Measurements from ENCODE around the gene SPOCK3.

DNA sequence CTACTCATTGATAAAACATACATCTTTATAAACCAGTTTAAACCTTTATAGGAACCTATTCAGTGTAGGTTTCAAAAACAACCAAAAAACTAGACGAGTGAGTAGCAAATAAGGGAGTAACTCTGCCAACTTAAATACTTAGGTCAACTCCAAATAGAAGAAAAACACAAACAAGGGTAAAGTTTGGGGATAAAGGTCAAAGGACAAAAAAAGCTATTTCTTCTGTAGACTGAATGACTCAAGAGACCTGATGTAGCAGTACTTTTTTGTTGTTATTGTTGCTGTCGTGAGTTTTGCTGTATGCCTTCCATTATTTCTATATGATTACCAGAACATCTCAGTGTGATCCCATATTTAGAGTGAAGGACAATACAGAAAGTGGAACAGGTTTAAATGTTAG lies 199.3 kb downstream of the SPOCK3 start:
- TF ChIP-seq EZH2phosphoT487 (IDR thresholded peaks at IDR 0.05; ENCODE audit: unreplicated experiment): no peak
- TF ChIP-seq, protein P1, sequence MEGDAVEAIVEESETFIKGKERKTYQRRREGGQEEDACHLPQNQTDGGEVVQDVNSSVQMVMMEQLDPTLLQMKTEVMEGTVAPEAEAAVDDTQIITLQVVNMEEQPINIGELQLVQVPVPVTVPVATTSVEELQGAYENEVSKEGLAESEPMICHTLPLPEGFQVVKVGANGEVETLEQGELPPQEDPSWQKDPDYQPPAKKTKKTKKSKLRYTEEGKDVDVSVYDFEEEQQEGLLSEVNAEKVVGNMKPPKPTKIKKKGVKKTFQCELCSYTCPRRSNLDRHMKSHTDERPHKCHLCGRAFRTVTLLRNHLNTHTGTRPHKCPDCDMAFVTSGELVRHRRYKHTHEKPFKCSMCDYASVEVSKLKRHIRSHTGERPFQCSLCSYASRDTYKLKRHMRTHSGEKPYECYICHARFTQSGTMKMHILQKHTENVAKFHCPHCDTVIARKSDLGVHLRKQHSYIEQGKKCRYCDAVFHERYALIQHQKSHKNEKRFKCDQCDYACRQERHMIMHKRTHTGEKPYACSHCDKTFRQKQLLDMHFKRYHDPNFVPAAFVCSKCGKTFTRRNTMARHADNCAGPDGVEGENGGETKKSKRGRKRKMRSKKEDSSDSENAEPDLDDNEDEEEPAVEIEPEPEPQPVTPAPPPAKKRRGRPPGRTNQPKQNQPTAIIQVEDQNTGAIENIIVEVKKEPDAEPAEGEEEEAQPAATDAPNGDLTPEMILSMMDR (conservative IDR thresholded peaks at IDR 0.05; ENCODE audit: low read depth in 2 of 2): no peak

All from GM23338 (cell line).